ENCODE data around the gene SUDS3.

SUDS3 gene

GRCh38 chr12:118334241-118334640 is 42.1 kb upstream of the SUDS3 start:
- no peak for DNase-seq (ENCODE audit: low read depth in 2 of 2)
- no peak for TF ChIP-seq CTCF (IDR thresholded peaks at IDR 0.05; ENCODE audit: low read depth, low read length)

GRCh38 chr12:118334939-118335567 is 41.3 kb upstream of the SUDS3 start:
- no peak for TF ChIP-seq CTCF (IDR thresholded peaks at IDR 0.05; ENCODE audit: low read depth, low read length)
- no peak overlapping the region for H3K4me3 ChIP-seq (replicated peaks in 1 of 2; ENCODE audit: low read depth in 2 of 2, low read length in 2 of 2)
- DNase-seq (ENCODE audit: low read depth in 2 of 2) = peak in 1 of 2 donors; percentile 45

More at GRCh38 chr12:118334241-118334640, 42.1 kb upstream of the SUDS3 start:
- no peak overlapping the region for H3K4me3 ChIP-seq (replicated peaks in 1 of 2; ENCODE audit: low read depth in 2 of 2, low read length in 2 of 2)

GRCh38 chr12:118336123-118336522 is 40.2 kb upstream of the SUDS3 start:
- no peak overlapping the region for H3K4me3 ChIP-seq (replicated peaks in 1 of 2; ENCODE audit: low read depth in 2 of 2, low read length in 2 of 2)
- DNase-seq (ENCODE audit: low read depth in 2 of 2) = no peak
- TF ChIP-seq CTCF (IDR thresholded peaks at IDR 0.05; ENCODE audit: low read depth, low read length) = no peak

- H3K4me3 ChIP-seq (replicated peaks in 1 of 2; ENCODE audit: low read depth in 2 of 2, low read length in 2 of 2) = no peak overlapping the region
- DNase-seq (ENCODE audit: low read depth in 2 of 2) = peak; percentile 56 to 59
- TF ChIP-seq CTCF (IDR thresholded peaks at IDR 0.05; ENCODE audit: low read depth, low read length) = no peak
Observed at GRCh38 chr12:118337194-118337838, 39.0 kb upstream of the SUDS3 start.

GRCh38 chr12:118342090-118342489 is 34.3 kb upstream of the SUDS3 start:
- TF ChIP-seq CTCF (IDR thresholded peaks at IDR 0.05; ENCODE audit: low read depth, low read length) = no peak
- no peak overlapping the region for H3K4me3 ChIP-seq (replicated peaks in 1 of 2; ENCODE audit: low read depth in 2 of 2, low read length in 2 of 2)
- no peak for DNase-seq (ENCODE audit: low read depth in 2 of 2)

GRCh38 chr12:118344829-118345228 is 31.5 kb upstream of the SUDS3 start:
- H3K4me3 ChIP-seq (replicated peaks in 1 of 2; ENCODE audit: low read depth in 2 of 2, low read length in 2 of 2) = no peak overlapping the region
- no peak for DNase-seq (ENCODE audit: low read depth in 2 of 2)
- TF ChIP-seq CTCF (IDR thresholded peaks at IDR 0.05; ENCODE audit: low read depth, low read length) = no peak
